GM18951 (cell line): ENCODE results near the gene LMCD1.

ENCODE experiments used
- POLR2A ChIP-seq: IDR thresholded peaks from 4 replicates; pipeline ENCODE4 v1.6.1; 2011; ENCODE audit warnings: mild to moderate bottlenecking; ENCODE audit not compliant: insufficient read length, insufficient read depth; ENCODE audit errors: extremely low read depth
- in situ Hi-C: fragments of 300-500 bp; cut with MboI; formaldehyde crosslinking; loops from one replicate; pipeline ENCODE4 v1.12.0; 2022; ENCODE audit warnings: low sequenced_read_pairs, mixed read lengths, inconsistent platforms; ENCODE audit not compliant: unreplicated experiment

Gene LMCD1

DNA sequence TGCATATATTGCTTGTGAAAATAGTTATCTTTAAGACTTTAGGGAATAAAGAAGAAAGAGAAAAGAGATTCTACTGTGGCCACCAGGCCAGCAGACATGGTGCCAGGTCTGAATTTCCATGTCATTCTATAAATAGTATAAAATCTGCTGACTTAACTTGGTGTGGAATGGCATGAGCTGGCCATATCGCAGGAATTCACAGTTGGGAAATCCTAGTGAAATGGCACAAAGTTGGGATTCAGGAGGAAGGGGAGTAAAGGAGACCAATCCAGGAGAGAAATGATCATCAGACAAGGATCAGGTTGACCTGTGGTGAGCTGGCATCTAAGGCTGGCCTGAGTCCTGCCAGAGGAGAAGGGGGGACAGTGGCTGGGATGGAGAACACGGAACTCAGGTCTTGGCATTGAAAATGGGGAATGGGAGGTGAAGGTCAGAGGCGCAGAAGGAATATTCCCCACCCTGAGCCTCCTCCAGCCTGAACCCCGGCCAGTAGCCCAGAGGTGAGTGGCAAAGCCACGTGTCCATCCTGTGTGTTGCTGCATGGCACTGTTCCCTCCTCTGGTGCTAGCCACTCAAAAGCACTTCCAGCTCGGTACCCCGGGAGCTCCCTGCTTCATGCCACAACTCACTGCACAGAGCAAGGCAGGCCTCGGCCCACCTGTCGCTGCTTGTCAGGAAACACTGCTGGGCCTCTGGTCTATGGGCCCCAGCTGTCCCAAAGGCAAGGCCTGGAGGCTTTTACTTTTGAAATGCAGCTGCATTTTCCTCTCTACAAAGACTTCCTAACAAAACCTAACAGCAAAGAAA, 91.6 kb downstream of the LMCD1 start:
- no peak for TF ChIP-seq POLR2A
- in situ Hi-C loops = no loop called here

GRCh38 chr3:8595252-8595651, 93.6 kb downstream of the LMCD1 start:
- in situ Hi-C loops = no loop called here
- no peak for TF ChIP-seq POLR2A

- in situ Hi-C loops = no loop called here
- no peak for TF ChIP-seq POLR2A
Measured at GRCh38 chr3:8595695-8596115, 94.1 kb downstream of the LMCD1 start.

- no peak for TF ChIP-seq POLR2A
- in situ Hi-C loops = no loop called here
Measured at GRCh38 chr3:8596321-8597218, 94.9 kb downstream of the LMCD1 start.

GRCh38 chr3:8597219-8597853, 95.7 kb downstream of the LMCD1 start:
- no peak for TF ChIP-seq POLR2A
- in situ Hi-C loops = no loop called here

- in situ Hi-C loops = no loop called here
- no peak for TF ChIP-seq POLR2A
Measured at GRCh38 chr3:8599146-8599545, 97.5 kb downstream of the LMCD1 start.

DNA sequence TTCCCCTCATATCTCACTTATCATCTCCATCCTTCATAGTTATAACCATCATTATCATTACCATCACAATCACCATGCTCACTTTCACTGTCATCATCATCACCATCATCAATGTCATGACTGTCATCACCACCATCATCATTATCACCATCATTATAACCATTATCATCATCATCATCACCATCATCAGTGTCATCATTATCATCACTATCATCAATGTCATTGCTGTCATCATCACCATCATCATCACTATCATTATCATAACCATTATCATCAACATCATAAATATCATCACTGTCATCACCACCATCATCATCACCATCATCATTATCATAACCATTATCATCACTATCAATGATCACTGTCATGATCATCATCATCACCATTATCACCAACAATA, 98.8 kb downstream of the LMCD1 start:
- no peak for TF ChIP-seq POLR2A
- in situ Hi-C loops = no loop called here

- in situ Hi-C loops = no loop called here
Measured at GRCh38 chr3:8603115-8603710, 101.6 kb downstream of the LMCD1 start.

DNA sequence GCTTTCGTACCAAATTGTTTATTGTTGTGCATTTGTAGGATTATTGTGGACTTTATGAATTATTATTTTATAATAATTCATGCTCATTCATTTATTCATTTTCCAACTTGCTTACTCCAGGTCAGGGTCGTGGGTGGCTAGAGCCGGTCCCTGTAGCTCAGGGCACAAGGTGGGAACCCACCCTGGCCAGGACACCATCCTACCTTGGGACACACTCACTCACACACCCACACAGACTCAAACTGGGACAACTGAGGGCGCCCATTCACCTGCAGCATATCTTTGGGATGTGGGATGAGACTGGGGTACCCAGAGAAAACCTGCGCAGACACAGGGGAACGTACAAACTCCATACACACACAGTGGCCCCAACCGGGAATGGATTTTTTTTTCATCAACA, 102.4 kb downstream of the LMCD1 start:
- no peak for TF ChIP-seq POLR2A
- in situ Hi-C loops = no loop called here

More at GRCh38 chr3:8603115-8603710, 101.6 kb downstream of the LMCD1 start:
- TF ChIP-seq POLR2A = no peak

DNA sequence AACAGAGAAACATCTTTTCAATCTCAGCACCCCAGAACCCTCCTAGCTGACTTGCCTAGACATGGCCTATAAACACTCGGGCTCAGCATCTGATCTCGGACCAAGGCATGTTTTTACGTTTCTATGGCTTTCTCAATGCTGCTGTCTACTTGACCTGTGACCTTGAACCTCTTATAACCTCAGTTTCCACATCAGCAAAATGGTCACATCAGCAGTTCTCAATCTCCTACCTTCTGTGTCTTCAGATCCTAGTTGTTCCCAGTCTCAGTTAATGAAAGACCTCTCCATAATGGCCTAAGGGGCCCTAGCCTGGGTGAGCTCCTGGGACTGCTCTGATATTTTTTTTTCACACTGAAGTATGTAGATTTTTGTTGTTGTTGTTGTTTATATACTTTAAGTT, 103.4 kb downstream of the LMCD1 start:
- in situ Hi-C loops = no loop called here
- TF ChIP-seq POLR2A = no peak

- in situ Hi-C loops = no loop called here
- no peak for TF ChIP-seq POLR2A
Measured at GRCh38 chr3:8606701-8607231, 105.1 kb downstream of the LMCD1 start.

DNA sequence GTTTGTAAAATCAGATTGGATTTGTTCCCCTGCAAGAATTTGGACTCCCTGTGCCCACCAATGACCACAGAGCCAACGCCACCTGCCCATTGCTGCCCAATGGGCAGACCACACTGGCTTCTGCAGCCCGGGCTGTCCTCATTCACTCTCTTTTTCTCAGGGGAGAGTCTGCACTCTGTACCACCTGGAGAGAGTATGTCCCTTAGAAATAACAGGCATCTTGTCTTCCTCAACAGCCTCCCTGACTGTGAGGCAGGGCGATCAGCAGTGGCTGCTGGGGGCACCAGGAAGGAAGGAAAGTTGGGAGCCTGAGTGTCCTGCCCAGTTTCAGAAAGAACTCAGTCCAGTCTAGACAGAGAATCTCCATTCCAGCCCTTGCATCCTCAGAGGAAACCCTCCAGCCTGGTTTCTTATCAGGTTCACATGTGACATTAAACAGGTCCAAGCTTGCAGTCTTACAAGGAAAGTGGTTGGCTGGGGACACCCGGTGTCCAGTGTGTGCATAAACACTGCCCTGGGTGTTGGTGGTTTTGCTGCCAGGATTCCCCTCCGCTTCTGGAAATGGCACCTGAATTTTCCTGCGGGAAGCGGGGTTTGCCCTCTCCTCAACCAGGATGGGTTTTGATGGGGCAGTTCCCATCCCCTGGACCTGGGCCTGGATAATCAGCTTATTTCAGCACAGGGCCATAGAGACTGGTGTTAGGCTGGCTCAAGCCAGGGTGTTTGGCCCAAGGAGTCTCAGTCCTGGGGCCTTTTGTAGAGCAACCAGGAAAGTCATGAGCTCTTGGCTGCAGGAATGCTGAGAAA, 105.8 kb downstream of the LMCD1 start:
- no peak for TF ChIP-seq POLR2A
- in situ Hi-C loops = no loop called here
